ENCODE results near the gene EPB41L5.
"Not testable (repeated sequence)": the region's sequence is repeated elsewhere in the genome, so short reads cannot be mapped to it uniquely, and the experiment has no call there.

Gene EPB41L5

GRCh38 chr2:120199817-120200459 is 187.1 kb downstream of the EPB41L5 start:
- DNase-seq (ENCODE audit: low spot score), result not testable (repeated sequence)

DNA sequence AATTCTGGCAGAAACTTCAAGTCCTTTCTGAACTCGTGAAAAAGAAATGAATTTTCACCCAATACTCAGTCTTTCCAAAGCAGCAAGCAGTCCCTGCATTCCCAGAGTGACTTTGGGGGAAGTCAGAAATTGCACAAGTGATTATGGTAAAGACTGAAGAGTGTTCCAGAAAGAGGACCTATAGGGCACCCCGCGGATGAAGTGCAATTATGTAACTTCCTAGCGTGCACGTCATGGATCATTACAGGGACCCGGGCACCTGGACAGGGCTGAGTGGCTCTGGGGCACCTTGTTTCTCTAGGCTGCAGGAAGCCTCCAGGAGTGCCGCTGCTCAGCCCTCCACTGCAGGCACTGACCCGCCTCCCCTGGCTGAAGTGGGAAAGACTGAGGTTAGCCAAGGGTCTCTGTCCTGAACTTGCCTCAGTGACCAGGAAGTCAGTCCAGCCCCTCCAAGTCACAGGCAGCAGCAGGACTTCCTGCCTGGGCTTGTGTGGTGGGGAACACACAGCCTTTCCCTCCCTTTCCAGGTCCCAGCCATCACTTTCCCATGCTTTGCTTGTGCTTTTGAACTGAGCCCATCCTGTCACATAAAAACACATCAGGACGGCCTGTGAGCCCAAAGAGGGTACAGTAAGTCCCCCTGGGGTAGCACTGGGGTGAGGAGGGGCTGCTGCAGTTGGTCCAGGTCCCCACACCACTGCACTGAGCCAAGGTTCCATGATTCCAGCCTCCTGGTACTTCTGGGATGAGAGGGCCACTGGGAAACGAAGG is 190.6 kb downstream of the EPB41L5 start:
- no peak for DNase-seq (ENCODE audit: low spot score)

DNA sequence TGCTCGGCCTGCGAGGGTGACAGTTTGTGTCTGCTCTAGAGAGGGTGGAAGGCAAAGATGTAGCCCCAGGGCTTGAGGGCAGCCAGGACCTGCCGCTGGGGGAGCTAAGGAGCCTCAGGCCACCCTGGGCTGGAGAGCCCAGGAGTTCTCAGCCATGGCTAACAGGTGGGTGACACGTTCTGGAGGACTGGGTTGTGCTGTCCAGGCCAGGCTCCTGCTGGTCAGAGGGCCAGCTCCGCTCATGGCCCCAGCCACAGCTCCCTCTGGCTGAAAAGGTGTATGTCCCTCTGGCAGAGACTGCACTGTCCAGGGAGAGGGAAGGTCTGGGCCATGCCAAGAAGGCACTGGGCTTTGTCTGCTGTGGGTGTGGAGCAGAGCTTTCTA is 191.1 kb downstream of the EPB41L5 start:
- DNase-seq (ENCODE audit: low spot score), result no peak

- no peak for DNase-seq (ENCODE audit: low spot score)
Measured at GRCh38 chr2:120204417-120204816, 191.5 kb downstream of the EPB41L5 start.

GRCh38 chr2:120204945-120205670 is 192.2 kb downstream of the EPB41L5 start:
- no peak for DNase-seq (ENCODE audit: low spot score)

GRCh38 chr2:120206022-120206581 is 193.2 kb downstream of the EPB41L5 start:
- DNase-seq (ENCODE audit: low spot score), result peak; percentile 13

DNA sequence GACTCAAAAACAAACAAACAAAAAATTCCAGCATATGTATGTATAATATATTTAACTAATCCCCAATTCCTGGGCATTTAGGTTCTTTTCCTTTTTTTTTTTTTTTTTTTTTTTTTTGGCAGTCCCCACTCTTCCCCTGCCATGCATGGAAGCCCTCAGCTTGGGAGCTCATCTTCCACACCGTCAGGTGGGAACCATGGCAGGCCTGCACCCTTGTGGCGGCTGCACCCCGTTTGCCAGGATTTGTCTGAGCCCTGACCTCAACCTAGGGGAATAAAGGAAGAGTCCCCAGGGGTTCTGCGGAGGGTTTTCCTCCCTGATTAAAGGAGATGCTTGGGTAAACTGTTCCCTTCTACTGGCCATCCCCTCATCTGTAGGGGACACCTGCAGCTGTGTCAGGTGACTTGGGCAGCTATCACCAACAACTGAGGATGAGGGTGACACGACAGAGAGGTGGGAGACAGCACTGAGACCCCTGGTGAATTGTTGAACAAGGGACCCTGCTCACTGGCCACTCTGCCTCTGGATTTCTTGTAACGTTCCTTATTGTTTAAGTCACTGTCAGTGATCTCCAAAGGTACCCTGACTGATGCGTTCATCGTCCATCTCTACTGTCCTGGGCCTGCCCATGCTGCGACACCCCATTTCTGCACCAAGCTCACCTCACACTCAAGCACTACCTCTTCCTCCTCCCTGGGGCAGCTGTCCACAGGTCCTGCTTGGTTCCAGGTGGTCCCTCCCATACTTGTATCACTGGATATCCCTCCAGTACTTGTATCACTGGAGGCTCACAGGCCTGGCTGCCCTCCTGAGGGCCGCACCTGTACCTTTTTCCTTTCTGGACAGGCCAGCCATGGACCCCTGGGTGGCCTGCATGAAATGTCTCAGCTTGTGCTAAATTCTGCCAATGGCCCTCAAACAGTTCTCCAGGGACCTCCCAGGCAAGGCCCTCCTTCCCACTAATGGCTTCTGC is 195.8 kb downstream of the EPB41L5 start:
- DNase-seq (ENCODE audit: low spot score), result no peak

GRCh38 chr2:120209427-120210269 is 196.8 kb downstream of the EPB41L5 start:
- no peak for DNase-seq (ENCODE audit: low spot score)

- DNase-seq (ENCODE audit: low spot score), result no peak
Measured at GRCh38 chr2:120210270-120210693, 197.4 kb downstream of the EPB41L5 start.

DNA sequence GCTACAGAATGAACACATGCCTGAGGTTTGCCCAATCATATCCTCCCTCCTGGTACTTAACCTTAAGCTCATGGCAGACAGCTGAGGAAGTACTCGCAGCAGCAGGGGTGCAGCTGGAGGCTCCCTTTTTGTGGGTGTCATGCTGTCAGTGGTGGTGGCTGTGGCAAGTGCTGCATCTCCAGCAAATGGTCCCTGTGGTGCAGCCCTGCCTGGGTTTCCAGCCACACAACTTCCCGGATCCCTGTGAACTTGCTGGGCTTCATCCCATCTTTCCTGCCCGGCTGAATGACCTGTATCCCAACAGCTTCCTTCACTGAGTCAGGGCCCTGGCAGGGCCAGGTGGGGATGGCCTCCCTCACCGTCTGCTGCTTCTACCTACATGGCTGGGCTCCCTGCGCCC is 205.3 kb downstream of the EPB41L5 start:
- no peak for DNase-seq (ENCODE audit: low spot score)

- no peak for DNase-seq (ENCODE audit: low spot score)
Measured at GRCh38 chr2:120219291-120219690, 206.4 kb downstream of the EPB41L5 start.

GRCh38 chr2:120219766-120220165 is 206.9 kb downstream of the EPB41L5 start:
- DNase-seq (ENCODE audit: low spot score), result no peak

DNA sequence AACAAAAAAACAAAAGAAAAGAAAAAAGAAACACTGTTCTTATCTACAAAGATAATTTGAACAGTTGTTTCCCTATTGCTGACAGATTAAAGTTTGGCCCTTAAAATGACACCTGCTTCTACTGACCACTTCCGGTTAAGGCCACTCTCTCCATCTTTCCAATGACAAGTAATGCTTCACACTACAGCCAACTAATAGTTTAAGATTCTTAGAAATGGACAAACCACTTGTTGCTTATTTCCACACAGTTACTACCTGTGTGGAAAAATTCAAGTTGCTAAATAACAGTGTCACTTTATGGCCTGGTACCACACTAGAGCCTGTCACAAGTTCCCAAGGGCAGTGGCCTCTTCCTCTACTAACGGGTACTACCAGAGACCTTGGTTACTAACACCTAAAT is 207.9 kb downstream of the EPB41L5 start:
- DNase-seq (ENCODE audit: low spot score), result no peak

DNA sequence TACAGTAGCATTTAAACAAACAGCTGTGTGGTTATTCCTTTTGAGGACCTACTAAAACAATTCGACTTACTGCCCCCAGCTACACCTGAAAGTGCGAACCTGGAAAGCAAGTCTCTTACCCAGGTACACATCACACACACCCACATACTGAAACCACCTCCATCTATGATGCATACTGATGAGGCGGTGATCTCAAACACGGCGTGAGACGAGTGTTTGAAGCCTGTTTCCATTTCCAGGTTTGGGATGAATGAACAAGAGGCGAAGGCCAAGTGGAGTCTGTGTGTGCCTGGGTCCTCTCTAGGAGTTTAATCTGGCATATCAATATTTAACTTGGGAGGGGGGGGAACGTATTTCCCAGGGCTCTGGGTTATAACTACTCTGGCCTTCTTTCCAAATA is 208.7 kb downstream of the EPB41L5 start:
- DNase-seq (ENCODE audit: low spot score), result no peak

DNA sequence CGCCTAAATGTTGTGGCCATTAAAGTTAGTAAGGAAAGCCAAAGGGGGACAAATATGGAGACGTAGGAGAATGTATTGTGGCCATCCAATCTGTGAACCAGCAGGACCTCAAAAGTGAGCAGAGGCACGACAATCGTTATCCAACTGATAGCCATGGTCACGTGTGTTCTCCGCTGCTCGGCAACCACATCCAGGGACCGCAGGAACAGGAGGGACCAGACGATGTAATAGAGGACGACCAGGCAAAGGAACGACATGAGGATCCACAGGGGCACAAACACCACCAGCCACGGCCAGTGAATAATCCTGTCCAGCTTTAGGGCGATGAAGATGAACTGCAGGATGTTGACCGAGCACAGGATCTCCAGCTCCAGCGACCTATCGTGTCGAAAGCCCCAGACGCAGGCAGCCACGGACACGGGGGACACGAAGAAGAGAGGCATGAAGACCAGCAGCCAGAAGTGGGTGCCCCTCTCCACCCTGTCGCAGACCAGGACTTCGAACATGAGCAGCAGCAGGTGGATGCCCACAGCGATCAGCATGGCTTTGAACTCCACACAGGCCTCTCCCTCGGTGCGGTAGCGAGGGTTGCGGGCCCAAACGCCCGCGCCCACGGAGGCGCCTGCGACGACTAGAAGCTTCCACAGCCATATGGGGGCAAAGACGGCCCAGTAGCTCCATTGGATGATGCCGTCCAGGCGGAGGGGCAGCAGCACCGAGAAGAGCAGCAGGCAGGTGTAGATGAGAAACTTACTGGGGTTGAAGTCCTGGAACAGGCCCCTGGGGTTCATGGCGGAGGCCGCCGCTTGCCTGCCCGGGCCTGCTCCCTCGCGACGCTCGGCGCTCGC is 209.5 kb downstream of the EPB41L5 start:
- DNase-seq (ENCODE audit: low spot score), result no peak

- DNase-seq (ENCODE audit: low spot score), result peak; percentile 86
Measured at GRCh38 chr2:120223034-120223912, 210.4 kb downstream of the EPB41L5 start, which contains the start of gene TMEM185B. TMEM185B (minus strand) TSS chr2:120223400; CDS start chr2:120222976, 424 bp downstream.

GRCh38 chr2:120224256-120224655 is 211.4 kb downstream of the EPB41L5 start:
- DNase-seq (ENCODE audit: low spot score), result no peak

Data from SW480 (cell line).